Adrenal gland (tissue), 12 donors: ENCODE data around the gene SEMA4F. TPM values are rescaled to one million over a fixed set of nuclear protein-coding genes. Genes with fewer than 3 reads are reported as not detected.

ENCODE experiments used
- DNase-seq, 7 donors: peaks; one replicate each; pipeline ENCODE4 v3.0.0-alpha.2; 2019 to 2020
- H3K27ac ChIP-seq, 5 donors: fragments of 200-600 bp; sonication (generic) in 4 of 5; 1 replicate in 3 of 5; 2 replicates in 2 of 5; pipeline versions ENCODE4 v1.5.1 to v1.8.0; 2016 to 2020; ENCODE audit warnings: mild to moderate bottlenecking in 1 of 5
- H3K27me3 ChIP-seq: fragments of 200-600 bp; 2 replicates; pipeline ENCODE4 v1.8.0; 2021
- H3K36me3 ChIP-seq, 2 donors: fragments of 200-600 bp; replicated peaks in 1 of 2; 1 replicate in 1 of 2; 2 replicates in 1 of 2; pipeline versions ENCODE4 v1.5.1 to v1.8.0; 2018 to 2022
- H3K4me1 ChIP-seq, 2 donors: fragments of 200-600 bp; replicated peaks in 1 of 2; 1 replicate in 1 of 2; 2 replicates in 1 of 2; pipeline versions ENCODE4 v1.5.1 to v1.8.0; 2018 to 2021
- H3K4me3 ChIP-seq, 4 donors: fragments of 200-600 bp; sonication (generic) in 3 of 4; one replicate each; pipeline ENCODE4 v1.5.1; 2016 to 2018
- H3K9me3 ChIP-seq, 3 donors: fragments of 200-600 bp; sonication (generic) in 1 of 3; replicated peaks in 1 of 3; 1 replicate in 2 of 3; 2 replicates in 1 of 3; pipeline versions ENCODE4 v1.5.1 to v1.8.0; 2016 to 2021
- CTCF ChIP-seq, 6 experiments: fragments of 450-650 bp in 4 of 6; fragments of 200-600 bp in 2 of 6; sonication (generic) in 1 of 6; IDR thresholded peaks; 1 replicate in 5 of 6; 2 replicates in 1 of 6; pipeline versions ENCODE4 v1.5.1 to v1.8.0; 2016 to 2021; ENCODE audit warnings: antibody characterized with exemption in 6 of 6, mild to moderate bottlenecking in 2 of 6, moderate library complexity in 1 of 6
- POLR2A ChIP-seq, 2 donors: fragments of 450-650 bp; IDR thresholded peaks; one replicate each; pipeline ENCODE4 v1.6.1; 2017; ENCODE audit warnings: antibody characterized with exemption in 2 of 2, mild to moderate bottlenecking in 2 of 2, moderate library complexity in 1 of 2
- WGBS, 4 donors: extraction: QIAGEN DNeasy Blood & Tissue Kit in 2 of 4; methylation state at CpG; one replicate each; pipeline versions ENCODE4 v1.1.5 to v1.1.7; 2013 to 2017; 5-methylcytosine and 5-hydroxymethylcytosine counted together
- intact Hi-C, 2 donors: fragments of 100-400 bp; cut with DNase I; formaldehyde crosslinking; loops; one replicate each; pipeline versions ENCODE4 v1.14.1 to v1.15.0; 2022 to 2023
- polyA plus RNA-seq, 3 donors: library from polyadenylated mRNA; stranded (reverse); fragments of 200-250 nt in 2 of 3; fragments of 350-450 nt in 1 of 3; fragmentation: Illumina TruSeq in 1 of 3; extraction: RNeasy Lipid Tissue Mini Kit (QIAGEN cat#74804) in 1 of 3; gene quantifications; one replicate each; pipeline ENCODE4 v1.2.3, GENCODE V29; 2013 to 2014
- total RNA-seq, 9 donors: library from RNA; depleted of rRNA in 4 of 9; stranded (reverse); fragments of >200 nt in 4 of 9; fragments of 120-200 nt in 1 of 9; fragmentation: NEBNext Ultra II Directional in 1 of 9; extraction: Animal tissue kit (Norgen Biotek cat#: 25700) in 1 of 9; gene quantifications; one replicate each; pipeline versions ENCODE4 v1.1.0 to v1.2.4, GENCODE V29; 2013 to 2023
- donor health status: healthy with polysubstance abuse.
- donor health status: Bipolar disorder and iron deficiency.
- donor health status: DM: yes; HTN: yes; CAD: no.
- donor health status: DM: no; HTN: no; CAD: no.
- donor health status: DM: no; HTN: no; CAD: no.
- donor health status: DM: yes; HTN: yes; CAD: no.

The SEMA4F gene
- total and polyA plus RNA-seq, 12 donors, result 1.9 to 11.3 (median 3.9) TPM

- TF ChIP-seq CTCF (IDR thresholded peaks at IDR 0.05) (no peak), POLR2A (IDR thresholded peaks at IDR 0.05) (no peak)
- WGBS, 4 donors, result 77 to 87% (median 81%) methylated on average over 3 to 4 of the region's 4 CpGs
- peaks cover 0 to 10% of the 10 kb centered on the region in 2 donors for H3K4me1 ChIP-seq
- H3K4me3 ChIP-seq, result no peak overlapping the region
- DNase-seq, result no peak
- no peaks in the 10 kb centered on the region for H3K9me3 ChIP-seq
- intact Hi-C loops, result no loop called here
- H3K27ac ChIP-seq, result no peak overlapping the region
- H3K36me3 ChIP-seq, result no peaks in the 10 kb centered on the region
- H3K27me3 ChIP-seq, result no peaks in the 10 kb centered on the region
These were observed 48.1 kb downstream of the SEMA4F start for GRCh38 chr2:74702001-74702715.

- H3K27ac ChIP-seq, result peak overlapping the region in 1 of 5 donors; percentile 51
- H3K4me1 ChIP-seq, result peaks cover 0 to 10% of the 10 kb centered on the region in 2 donors
- no peak overlapping the region for H3K4me3 ChIP-seq
- 67 to 82% (median 68%) methylated on average over 6 of the region's 6 CpGs for WGBS, 4 donors
- peak in 5 of 7 donors; percentile 27 to 42 (median 32) for DNase-seq
- H3K9me3 ChIP-seq, result no peaks in the 10 kb centered on the region
- H3K36me3 ChIP-seq, result no peaks in the 10 kb centered on the region
- intact Hi-C loops, result no loop called here
- no peaks in the 10 kb centered on the region for H3K27me3 ChIP-seq
- TF ChIP-seq POLR2A (IDR thresholded peaks at IDR 0.05), result no peak
- TF ChIP-seq CTCF (IDR thresholded peaks at IDR 0.05), result no peak
These were observed 49.3 kb downstream of the SEMA4F start for GRCh38 chr2:74703373-74703772.

GRCh38 chr2:74704216-74704615, 50.2 kb downstream of the SEMA4F start:
- WGBS, 4 donors, result 38 to 71% (median 61%) methylated on average over 2 of the region's 2 CpGs
- TF ChIP-seq CTCF (IDR thresholded peaks at IDR 0.05) (no peak), POLR2A (IDR thresholded peaks at IDR 0.05) (no peak)
- Histone ChIP-seq H3K4me1 (peaks cover 0 to 10% of the 10 kb centered on the region in 2 donors), H3K27ac (peak overlapping the region in 1 of 5 donors; percentile 51), H3K36me3 (no peaks in the 10 kb centered on the region), H3K4me3 (no peak overlapping the region), H3K27me3 (no peaks in the 10 kb centered on the region), H3K9me3 (no peaks in the 10 kb centered on the region)
- no peak for DNase-seq
- intact Hi-C loops, result no loop called here

GRCh38 chr2:74706741-74707140, 52.7 kb downstream of the SEMA4F start:
- H3K4me1 ChIP-seq, result peaks cover 0 to 10% of the 10 kb centered on the region in 2 donors
- no peaks in the 10 kb centered on the region for H3K9me3 ChIP-seq
- intact Hi-C loops, result no loop called here
- H3K36me3 ChIP-seq, result no peaks in the 10 kb centered on the region
- H3K27me3 ChIP-seq, result no peaks in the 10 kb centered on the region
- DNase-seq, result no peak
- TF ChIP-seq POLR2A (IDR thresholded peaks at IDR 0.05), result no peak
- no peak for TF ChIP-seq CTCF (IDR thresholded peaks at IDR 0.05)
- no peak overlapping the region for H3K4me3 ChIP-seq
- no peak overlapping the region for H3K27ac ChIP-seq
